Body of pancreas (tissue), 4 donors: Measurements from ENCODE around the gene ADGRV1. TPM values are rescaled to one million over a fixed set of nuclear protein-coding genes. Genes with fewer than 3 reads are reported as not detected.

Experiments used
- ATAC-seq: fragments of 150-250 bp; one replicate; pipeline ENCODE4 v1.9.1; 2016
- DNase-seq, 4 donors: peaks; one replicate each; pipeline ENCODE4 v3.0.0-alpha.2; 2019
- H3K27ac ChIP-seq, 4 donors: fragments of 200-600 bp; sonication (generic); 1 replicate in 3 of 4; 2 replicates in 1 of 4; pipeline versions ENCODE4 v1.5.1 to v1.6.1; 2016 to 2019; ENCODE audit warnings: mild to moderate bottlenecking in 1 of 4, mixed read lengths in 1 of 4, moderate library complexity in 1 of 4
- H3K27me3 ChIP-seq, 2 donors: fragments of 200-600 bp; sonication (generic); one replicate each; pipeline ENCODE4 v1.6.0; 2016; ENCODE audit warnings: mild to moderate bottlenecking in 1 of 2
- H3K36me3 ChIP-seq, 2 donors: fragments of 200-600 bp; sonication (generic); replicated peaks in 1 of 2; 2 replicates each; pipeline ENCODE4 v1.5.1; 2016; ENCODE audit warnings: low read depth in 2 of 2; ENCODE audit not compliant: insufficient read depth in 1 of 2
- H3K4me1 ChIP-seq: fragments of 200-600 bp; sonication (generic); one replicate; pipeline ENCODE4 v1.6.0; 2016
- H3K4me3 ChIP-seq, 2 donors: fragments of 200-600 bp; sonication (generic); 1 replicate in 1 of 2; 2 replicates in 1 of 2; pipeline ENCODE4 v1.5.1; 2016 to 2019
- H3K9me3 ChIP-seq, 3 donors: fragments of 200-600 bp; sonication (generic); 1 replicate in 2 of 3; 2 replicates in 1 of 3; pipeline ENCODE4 v1.5.1; 2016
- POLR2A ChIP-seq, 3 donors: fragments of 450-650 bp; IDR thresholded peaks; one replicate each; pipeline ENCODE4 v1.6.1; 2016; ENCODE audit warnings: antibody characterized with exemption in 3 of 3, mild to moderate bottlenecking in 2 of 3
- WGBS, 2 donors: methylation state at CpG; one replicate each; pipeline ENCODE4 v1.1.5; 2017; 5-methylcytosine and 5-hydroxymethylcytosine counted together
- intact Hi-C: fragments of 100-400 bp; cut with DNase I; formaldehyde crosslinking; loops from one replicate; pipeline ENCODE4 v1.15.1; 2023
- total RNA-seq, 2 donors: library from RNA; depleted of rRNA; stranded (reverse); fragments of >200 nt; gene quantifications; one replicate each; pipeline ENCODE4 v1.1.0, GENCODE V29; 2016
- TF ChIP-seq, protein P1 (sequence below), 7 experiments: fragments of 450-650 bp in 4 of 7; fragments of 200-600 bp in 3 of 7; sonication (generic) in 3 of 7; IDR thresholded peaks; one replicate each; pipeline ENCODE4 v1.5.1; 2016 to 2019; ENCODE audit warnings: antibody characterized with exemption in 7 of 7

ADGRV1 gene
- total RNA-seq, 2 donors from 2014 or later: 19.2 to 21.4 TPM

DNA sequence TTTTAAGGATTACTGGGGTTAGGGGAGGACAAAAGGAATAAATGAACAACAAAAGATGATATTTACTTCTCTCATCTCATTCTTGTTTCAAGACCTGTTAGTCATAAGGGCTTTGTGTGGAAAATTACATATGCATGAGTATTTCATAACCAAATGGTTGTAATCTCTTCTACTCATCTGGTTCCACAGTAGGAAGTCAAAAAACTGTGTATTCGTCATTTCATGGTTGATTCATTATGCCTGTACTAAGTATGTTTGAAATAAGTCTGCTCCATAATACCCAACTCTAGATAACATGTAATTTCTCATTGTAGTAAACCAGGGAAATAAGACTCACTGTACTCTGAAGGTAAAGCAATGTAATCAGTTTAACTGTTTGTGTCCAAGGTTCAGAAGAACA is 611.7 kb downstream of the ADGRV1 start:
- no peaks in the 10 kb centered on the region for H3K27me3 ChIP-seq
- no peak for ATAC-seq
- WGBS, 2 donors: 0 to 24% methylated on average over 1 of the region's 1 CpG
- intact Hi-C loops: no loop called here
- no peaks in the 10 kb centered on the region for H3K36me3 ChIP-seq
- H3K4me1 ChIP-seq: no peaks in the 10 kb centered on the region
- TF ChIP-seq, protein P1, sequence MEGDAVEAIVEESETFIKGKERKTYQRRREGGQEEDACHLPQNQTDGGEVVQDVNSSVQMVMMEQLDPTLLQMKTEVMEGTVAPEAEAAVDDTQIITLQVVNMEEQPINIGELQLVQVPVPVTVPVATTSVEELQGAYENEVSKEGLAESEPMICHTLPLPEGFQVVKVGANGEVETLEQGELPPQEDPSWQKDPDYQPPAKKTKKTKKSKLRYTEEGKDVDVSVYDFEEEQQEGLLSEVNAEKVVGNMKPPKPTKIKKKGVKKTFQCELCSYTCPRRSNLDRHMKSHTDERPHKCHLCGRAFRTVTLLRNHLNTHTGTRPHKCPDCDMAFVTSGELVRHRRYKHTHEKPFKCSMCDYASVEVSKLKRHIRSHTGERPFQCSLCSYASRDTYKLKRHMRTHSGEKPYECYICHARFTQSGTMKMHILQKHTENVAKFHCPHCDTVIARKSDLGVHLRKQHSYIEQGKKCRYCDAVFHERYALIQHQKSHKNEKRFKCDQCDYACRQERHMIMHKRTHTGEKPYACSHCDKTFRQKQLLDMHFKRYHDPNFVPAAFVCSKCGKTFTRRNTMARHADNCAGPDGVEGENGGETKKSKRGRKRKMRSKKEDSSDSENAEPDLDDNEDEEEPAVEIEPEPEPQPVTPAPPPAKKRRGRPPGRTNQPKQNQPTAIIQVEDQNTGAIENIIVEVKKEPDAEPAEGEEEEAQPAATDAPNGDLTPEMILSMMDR (IDR thresholded peaks at IDR 0.05): no peak
- no peak for TF ChIP-seq POLR2A (IDR thresholded peaks at IDR 0.05)
- no peaks in the 10 kb centered on the region for H3K9me3 ChIP-seq
- no peak overlapping the region for H3K4me3 ChIP-seq
- no peak overlapping the region for H3K27ac ChIP-seq
- no peak for DNase-seq

DNA sequence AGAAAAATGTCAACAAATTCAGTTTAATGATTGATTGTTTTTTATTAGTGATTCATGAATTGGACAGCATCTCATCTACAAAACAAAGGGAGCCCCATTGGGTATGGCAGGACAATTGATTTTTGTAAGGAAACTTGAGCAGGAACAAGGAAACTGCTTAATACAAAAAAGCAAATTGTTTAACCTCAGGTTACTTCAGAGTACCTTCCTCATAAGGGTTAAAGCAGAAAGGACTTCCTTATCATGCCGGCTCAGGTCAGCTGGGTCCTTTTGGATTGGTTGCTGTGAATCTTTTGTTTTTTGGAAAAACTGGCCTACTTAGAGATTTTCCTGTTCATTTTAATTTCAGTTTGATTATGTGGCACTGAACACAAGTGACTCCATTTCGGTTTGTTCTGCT is 612.7 kb downstream of the ADGRV1 start:
- ATAC-seq: no peak
- no peaks in the 10 kb centered on the region for H3K9me3 ChIP-seq
- 53 to 56% methylated on average over 2 of the region's 2 CpGs for WGBS, 2 donors
- no peak overlapping the region for H3K27ac ChIP-seq
- H3K36me3 ChIP-seq: no peaks in the 10 kb centered on the region
- no peaks in the 10 kb centered on the region for H3K4me1 ChIP-seq
- H3K4me3 ChIP-seq: no peak overlapping the region
- no peak for TF ChIP-seq POLR2A (IDR thresholded peaks at IDR 0.05)
- TF ChIP-seq, protein P1 (IDR thresholded peaks at IDR 0.05): no peak
- no peak for DNase-seq
- H3K27me3 ChIP-seq: no peaks in the 10 kb centered on the region
- intact Hi-C loops: no loop called here

DNA sequence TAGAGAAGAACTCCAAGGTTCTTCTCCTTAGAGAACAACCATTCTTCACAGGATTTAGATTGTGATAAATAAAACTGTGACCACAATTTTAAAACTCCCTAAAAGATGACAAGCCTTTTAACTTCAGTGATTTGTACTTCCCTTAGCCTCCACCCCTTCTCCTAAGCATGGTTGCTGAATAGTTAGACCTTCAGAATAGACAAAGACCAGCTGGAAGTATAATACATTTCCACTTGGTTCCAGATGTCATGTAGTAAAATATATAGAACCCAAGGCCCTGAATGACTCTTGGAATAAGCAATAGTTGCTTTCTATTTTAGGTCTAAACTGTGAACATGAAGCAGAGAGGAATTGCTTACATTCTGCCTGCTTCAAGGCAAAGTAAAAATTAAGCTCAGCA is 615.8 kb downstream of the ADGRV1 start:
- DNase-seq: no peak

DNA sequence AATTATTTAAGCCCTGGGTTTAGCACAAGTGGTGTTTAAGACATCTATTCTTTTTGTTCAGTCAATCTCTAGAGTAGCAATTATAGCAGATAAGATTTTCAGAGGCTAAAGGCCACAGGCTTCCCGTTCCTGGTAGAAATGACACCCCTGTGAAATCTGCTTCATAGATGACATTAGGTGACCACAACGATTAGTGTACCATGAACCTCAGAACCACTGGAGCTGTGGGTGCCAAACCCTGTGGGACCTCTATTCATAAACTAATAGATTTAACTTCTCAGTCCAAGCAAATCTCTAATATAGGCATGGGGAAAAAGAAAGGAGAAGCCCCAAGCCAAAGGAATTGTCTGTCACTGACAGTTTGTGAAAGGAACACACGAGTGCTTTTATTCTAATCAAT is 617.1 kb downstream of the ADGRV1 start:
- no peak overlapping the region for H3K27ac ChIP-seq
- intact Hi-C loops: no loop called here
- no peak overlapping the region for H3K4me3 ChIP-seq
- no peak for DNase-seq
- no peaks in the 10 kb centered on the region for H3K36me3 ChIP-seq
- no peak for ATAC-seq
- 30 to 41% methylated on average over 3 of the region's 3 CpGs for WGBS, 2 donors
- no peaks in the 10 kb centered on the region for H3K9me3 ChIP-seq
- no peaks in the 10 kb centered on the region for H3K27me3 ChIP-seq
- TF ChIP-seq POLR2A (IDR thresholded peaks at IDR 0.05): no peak
- TF ChIP-seq, protein P1 (IDR thresholded peaks at IDR 0.05): no peak
- H3K4me1 ChIP-seq: no peaks in the 10 kb centered on the region

More for the DNA sequence above, 615.8 kb downstream of the ADGRV1 start:
- Histone ChIP-seq H3K27ac (no peak overlapping the region), H3K36me3 (no peaks in the 10 kb centered on the region), H3K9me3 (no peaks in the 10 kb centered on the region), H3K4me3 (no peak overlapping the region), H3K27me3 (no peaks in the 10 kb centered on the region), H3K4me1 (no peaks in the 10 kb centered on the region)
- no peak for ATAC-seq
- TF ChIP-seq, protein P1 (IDR thresholded peaks at IDR 0.05): no peak
- no peak for TF ChIP-seq POLR2A (IDR thresholded peaks at IDR 0.05)
- intact Hi-C loops: no loop called here

DNA sequence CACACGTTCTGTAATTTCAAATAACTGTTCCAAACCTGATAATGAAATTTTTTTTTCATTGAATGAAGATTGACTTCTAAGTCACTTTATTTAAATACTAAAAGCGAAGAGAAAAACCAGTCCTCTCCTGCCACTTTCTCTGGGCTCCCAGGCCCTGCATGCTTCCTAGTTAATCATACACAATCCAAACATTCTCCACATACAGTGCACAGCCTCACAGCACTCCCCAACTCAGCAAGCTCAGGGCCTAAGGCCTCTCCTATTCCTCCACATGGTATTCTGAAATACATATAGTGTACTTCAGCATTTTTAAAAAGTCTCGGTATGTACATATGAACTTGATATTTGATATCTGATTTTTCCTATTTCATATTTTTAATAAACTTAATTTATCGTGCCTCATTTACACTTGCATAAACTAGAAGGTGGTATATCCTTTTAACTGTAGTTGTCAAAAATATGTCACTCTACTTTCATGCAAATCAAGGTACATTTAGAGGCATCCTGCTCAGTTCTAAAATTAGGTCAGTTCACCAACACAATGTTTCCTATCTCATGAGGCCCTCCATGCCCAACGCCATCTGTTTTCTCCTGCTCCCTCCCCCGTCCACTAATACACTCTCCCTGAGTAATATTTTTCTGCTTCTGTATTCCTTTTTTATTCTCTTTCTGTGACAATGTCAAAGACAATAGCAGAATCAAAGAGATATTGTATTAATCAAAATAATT is 617.9 kb downstream of the ADGRV1 start:
- no peaks in the 10 kb centered on the region for H3K9me3 ChIP-seq
- no peak for DNase-seq
- H3K36me3 ChIP-seq: no peaks in the 10 kb centered on the region
- no peaks in the 10 kb centered on the region for H3K4me1 ChIP-seq
- no peak overlapping the region for H3K27ac ChIP-seq
- intact Hi-C loops: no loop called here
- H3K4me3 ChIP-seq: no peak overlapping the region
- 57 to 58% methylated on average over 6 of the region's 6 CpGs for WGBS, 2 donors
- no peak for ATAC-seq
- TF ChIP-seq, protein P1 (IDR thresholded peaks at IDR 0.05): no peak
- TF ChIP-seq POLR2A (IDR thresholded peaks at IDR 0.05): no peak
- H3K27me3 ChIP-seq: no peaks in the 10 kb centered on the region
